ENCODE measurements around the gene UNC5B.
A peak's percentile ranks its signal among the peaks of the same experiment; 100 is the strongest.

UNC5B gene

GRCh38 chr10:71323407-71323806, 111.0 kb downstream of the UNC5B start:
- peak; percentile 39 to 42 for DNase-seq

- no peak for DNase-seq
Measured at GRCh38 chr10:71324743-71325142, 112.4 kb downstream of the UNC5B start.

- DNase-seq, result no peak
Measured at GRCh38 chr10:71325267-71325666, 112.9 kb downstream of the UNC5B start.

- no peak for DNase-seq
Measured at GRCh38 chr10:71326464-71326881, 114.1 kb downstream of the UNC5B start.

- no peak for DNase-seq
Measured at GRCh38 chr10:71330789-71331404, 118.5 kb downstream of the UNC5B start.

- DNase-seq, result no peak
Measured at GRCh38 chr10:71331736-71332135, 119.4 kb downstream of the UNC5B start.

- no peak for DNase-seq
Measured at GRCh38 chr10:71332466-71332865, 120.1 kb downstream of the UNC5B start.

GRCh38 chr10:71333129-71333887, 120.9 kb downstream of the UNC5B start:
- peak; percentile 80 to 82 for DNase-seq

GRCh38 chr10:71334221-71334791, 121.9 kb downstream of the UNC5B start:
- no peak for DNase-seq

GRCh38 chr10:71335173-71335708, 122.9 kb downstream of the UNC5B start:
- DNase-seq, result no peak

GRCh38 chr10:71336632-71337031, 124.3 kb downstream of the UNC5B start:
- no peak for DNase-seq

GRCh38 chr10:71337219-71337701, 124.9 kb downstream of the UNC5B start:
- DNase-seq, result no peak

GRCh38 chr10:71338728-71339495, 126.5 kb downstream of the UNC5B start:
- DNase-seq, result no peak

- DNase-seq, result no peak
Measured at GRCh38 chr10:71339796-71340589, 127.6 kb downstream of the UNC5B start.

GRCh38 chr10:71342573-71343391, 130.4 kb downstream of the UNC5B start:
- DNase-seq, result no peak

GRCh38 chr10:71343392-71343773, 131.0 kb downstream of the UNC5B start:
- peak; percentile 75 to 78 for DNase-seq

- no peak for DNase-seq
Measured at GRCh38 chr10:71344154-71344925, 132.0 kb downstream of the UNC5B start.

- DNase-seq, result no peak
Measured at GRCh38 chr10:71344993-71345480, 132.7 kb downstream of the UNC5B start.

- DNase-seq, result no peak
Measured at GRCh38 chr10:71345694-71346093, 133.3 kb downstream of the UNC5B start.

GRCh38 chr10:71346731-71347130, 134.4 kb downstream of the UNC5B start:
- no peak for DNase-seq

All from Kasumi-1 (cell line).